Esophagus squamous epithelium (tissue), 4 donors: ENCODE data around the gene LDB3.

ENCODE experiments used
- POLR2A ChIP-seq, 4 donors: fragments of 450-650 bp; IDR thresholded peaks; one replicate each; pipeline ENCODE4 v1.6.1; 2017; ENCODE audit warnings: antibody characterized with exemption in 4 of 4, mild to moderate bottlenecking in 4 of 4, moderate library complexity in 3 of 4
- TF ChIP-seq, protein P1 (sequence below), 6 experiments: fragments of 450-650 bp in 4 of 6; fragments of 200-600 bp in 2 of 6; sonication (generic) in 2 of 6; IDR thresholded peaks; one replicate each; pipeline ENCODE4 v1.5.1; 2016 to 2019; ENCODE audit warnings: antibody characterized with exemption in 6 of 6, mild to moderate bottlenecking in 4 of 6, moderate library complexity in 4 of 6

DNA sequence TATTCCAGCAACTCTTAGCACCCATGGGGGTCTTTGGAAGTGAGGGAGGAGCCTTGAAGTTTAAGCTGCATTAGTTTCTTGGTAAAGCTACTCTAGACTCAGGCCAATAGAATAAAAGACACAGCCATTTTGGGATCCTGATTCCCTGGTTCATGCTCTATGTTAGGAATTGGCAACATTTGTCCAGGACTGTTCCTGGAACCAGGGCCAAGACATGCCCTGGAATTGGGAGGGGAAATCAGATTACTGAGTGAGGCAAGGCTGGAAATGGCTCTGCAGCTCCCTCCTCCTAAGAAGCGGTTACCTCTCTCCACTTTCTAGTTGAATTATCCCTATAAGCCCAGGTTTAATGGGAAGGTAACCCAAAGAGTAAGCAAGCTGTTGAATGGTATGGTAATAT, 73.9 kb downstream of the LDB3 start:
- TF ChIP-seq, protein P1, sequence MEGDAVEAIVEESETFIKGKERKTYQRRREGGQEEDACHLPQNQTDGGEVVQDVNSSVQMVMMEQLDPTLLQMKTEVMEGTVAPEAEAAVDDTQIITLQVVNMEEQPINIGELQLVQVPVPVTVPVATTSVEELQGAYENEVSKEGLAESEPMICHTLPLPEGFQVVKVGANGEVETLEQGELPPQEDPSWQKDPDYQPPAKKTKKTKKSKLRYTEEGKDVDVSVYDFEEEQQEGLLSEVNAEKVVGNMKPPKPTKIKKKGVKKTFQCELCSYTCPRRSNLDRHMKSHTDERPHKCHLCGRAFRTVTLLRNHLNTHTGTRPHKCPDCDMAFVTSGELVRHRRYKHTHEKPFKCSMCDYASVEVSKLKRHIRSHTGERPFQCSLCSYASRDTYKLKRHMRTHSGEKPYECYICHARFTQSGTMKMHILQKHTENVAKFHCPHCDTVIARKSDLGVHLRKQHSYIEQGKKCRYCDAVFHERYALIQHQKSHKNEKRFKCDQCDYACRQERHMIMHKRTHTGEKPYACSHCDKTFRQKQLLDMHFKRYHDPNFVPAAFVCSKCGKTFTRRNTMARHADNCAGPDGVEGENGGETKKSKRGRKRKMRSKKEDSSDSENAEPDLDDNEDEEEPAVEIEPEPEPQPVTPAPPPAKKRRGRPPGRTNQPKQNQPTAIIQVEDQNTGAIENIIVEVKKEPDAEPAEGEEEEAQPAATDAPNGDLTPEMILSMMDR (IDR thresholded peaks at IDR 0.05), result no peak
- no peak for TF ChIP-seq POLR2A (IDR thresholded peaks at IDR 0.05)
